ENCODE results near the gene CCNL2. TPM values are rescaled to one million over a fixed set of nuclear protein-coding genes. Genes with fewer than 3 reads are reported as not detected.
A peak's percentile ranks its signal among the peaks of the same experiment; 100 is the strongest.

CCNL2 gene
- total and polyA plus RNA-seq, 2 of the 13 experiments (the other 11 are each of a cell fraction or from before 2014, with no cell fraction given): 105 to 340 TPM

GRCh38 chr1:1406821-1407635 lies 7.9 kb upstream of the CCNL2 start, which contains the start of gene MRPL20:
Gene MRPL20 (minus strand): TSS chr1:1407293. CDS start chr1:1407217, 76 bp downstream.
- H3K9me3 ChIP-seq (ENCODE audit: low read length): no peaks in the 10 kb centered on the region
- ATAC-seq: peak; percentile 93
- H3K79me2 ChIP-seq (ENCODE audit: insufficient read depth, low read length): peaks cover 38% of the 10 kb centered on the region
- H3K9ac ChIP-seq (ENCODE audit: insufficient read depth, low read depth, low read length): peak within 1 kb of the TSS; percentile 96
- H3K4me3 ChIP-seq (replicated peaks in 1 of 3; ENCODE audit: insufficient read depth in 1 of 3, low read depth in 2 of 3, low read length in 3 of 3): peak within 1 kb of the TSS; percentile 81 to 89 (median 87)
- WGBS (ENCODE audit: low lambda C conversion rate): 1% methylated on average over 20 of the region's 98 CpGs
- H3K4me2 ChIP-seq (ENCODE audit: low read depth, low read length): peak within 1 kb of the TSS; percentile 81
- peak; percentile 78 for FAIRE-seq
- POLR2A ChIA-PET: interaction anchor here (0.7 to 12.4 kb wide), 20 partner anchors 9 to 104 kb away, joined by 3 to 355 read pairs (median 4); partner anchors contain the start of genes ANKRD65, AURKAIP1, CCNL2 and VWA1
- no peaks in the 10 kb centered on the region for H3K27me3 ChIP-seq (ENCODE audit: control insufficient read depth in 1 of 2, insufficient read depth in 2 of 2, low read length in 2 of 2)
- peak within 1 kb of the TSS; percentile 91 for H3K27ac ChIP-seq (ENCODE audit: extremely low read length, insufficient read depth, low read length)
- peak; percentile 87 for DNase-seq (ENCODE audit: low spot score)
- H4K20me1 ChIP-seq (ENCODE audit: insufficient read depth, low read length): peaks cover 23% of the 10 kb centered on the region
- in situ Hi-C loops (cut with HindIII; ENCODE audit: extremely low pct_ligation_motif_present, low pct_unique_long_range_greater_than_20kb) (no loop called here), intact Hi-C loops (cut with micrococcal nuclease; ENCODE audit: unreplicated experiment) (loop anchor here (5.0 kb wide), 1 partner anchor 35 kb away; no protein-coding TSS in a partner anchor)
- peaks cover 6 to 18% of the 10 kb centered on the region in 2 experiments; a peak in 3 of 5 replicates for H3K36me3 ChIP-seq (replicated peaks in 1 of 2; ENCODE audit: control insufficient read depth in 1 of 2, insufficient read depth in 2 of 2, low read length in 2 of 2)
- no TSS peak for BruUV-seq (replicated peaks)
- CTCF ChIA-PET (ENCODE audit: low intra/inter-chr PET ratio, low total read pairs): interaction anchor here (1.3 kb wide), 1 partner anchor 34 kb away, joined by 3 read pairs; no protein-coding TSS in a partner anchor
- peaks cover 50% of the 10 kb centered on the region for H3K4me1 ChIP-seq (ENCODE audit: insufficient read depth, low read length)
- no peak within 1 kb of the TSS for H2AFZ ChIP-seq (ENCODE audit: low read length)
- TF ChIP-seq ZNF414 (CRISPR knock-in tag; IDR thresholded peaks at IDR 0.05) (peak; percentile 95; the same call in 1 of the 2 replicates), ZNF530 (CRISPR knock-in tag; IDR thresholded peaks at IDR 0.05; ENCODE audit: low read depth) (no peak; the same call in 1 of the 2 replicates), ZNF576 (CRISPR knock-in tag; IDR thresholded peaks at IDR 0.05) (peak; percentile 90), SIX1 (CRISPR knock-in tag; IDR thresholded peaks at IDR 0.05; ENCODE audit: borderline replicate concordance) (no peak), E2F1 (CRISPR knock-in tag; IDR thresholded peaks at IDR 0.05) (no peak), GLMP (CRISPR knock-in tag; IDR thresholded peaks at IDR 0.05; ENCODE audit: borderline replicate concordance) (no peak), NR3C1 (CRISPR knock-in tag; IDR thresholded peaks at IDR 0.05) (no peak), DNMT3B (CRISPR knock-in tag; conservative IDR thresholded peaks at IDR 0.05) (no peak; the same call in 1 of the 2 replicates), HNRNPK (IDR thresholded peaks at IDR 0.05; ENCODE audit: low read depth, low read length, poor library complexity, severe bottlenecking) (peak; percentile 70), HMGXB4 (CRISPR knock-in tag; IDR thresholded peaks at IDR 0.05; ENCODE audit: borderline replicate concordance in 1 of 2, low read depth in 1 of 2) (peak; percentile 92 to 93), ZNF775 (CRISPR knock-in tag; IDR thresholded peaks at IDR 0.05; ENCODE audit: borderline replicate concordance) (no peak), ZNF256 (CRISPR knock-in tag; conservative IDR thresholded peaks at IDR 0.05) (no peak), MAFF (IDR thresholded peaks at IDR 0.05; ENCODE audit: low read depth, low read length) (no peak), ZIK1 (CRISPR knock-in tag; IDR thresholded peaks at IDR 0.05; ENCODE audit: borderline replicate concordance, low read depth) (peak; percentile 89; the same call in 1 of the 2 replicates), ZNF768 (CRISPR knock-in tag; IDR thresholded peaks at IDR 0.05) (0 out of 2 replicates have a peak, but pooled peaks have one; percentile 41), ZNF720 (CRISPR knock-in tag; IDR thresholded peaks at IDR 0.05) (no peak), ZNF331 (CRISPR knock-in tag; IDR thresholded peaks at IDR 0.05) (peak; percentile 70), HIVEP1 (CRISPR knock-in tag; IDR thresholded peaks at IDR 0.05) (peak; percentile 64)
